HUDEP-2 (cell line): Measurements from ENCODE around the gene DLL4.
"Not testable (repeated sequence)": the region's sequence is repeated elsewhere in the genome, so short reads cannot be mapped to it uniquely, and the experiment has no call there.

ENCODE experiments used
- DNase-seq, 76 experiments: peaks; one replicate each; lab custom pipeline; 2025; ENCODE audit not compliant: unreplicated experiment in 76 of 76; lab: John Stamatoyannopoulos, UW

Gene DLL4

DNA sequence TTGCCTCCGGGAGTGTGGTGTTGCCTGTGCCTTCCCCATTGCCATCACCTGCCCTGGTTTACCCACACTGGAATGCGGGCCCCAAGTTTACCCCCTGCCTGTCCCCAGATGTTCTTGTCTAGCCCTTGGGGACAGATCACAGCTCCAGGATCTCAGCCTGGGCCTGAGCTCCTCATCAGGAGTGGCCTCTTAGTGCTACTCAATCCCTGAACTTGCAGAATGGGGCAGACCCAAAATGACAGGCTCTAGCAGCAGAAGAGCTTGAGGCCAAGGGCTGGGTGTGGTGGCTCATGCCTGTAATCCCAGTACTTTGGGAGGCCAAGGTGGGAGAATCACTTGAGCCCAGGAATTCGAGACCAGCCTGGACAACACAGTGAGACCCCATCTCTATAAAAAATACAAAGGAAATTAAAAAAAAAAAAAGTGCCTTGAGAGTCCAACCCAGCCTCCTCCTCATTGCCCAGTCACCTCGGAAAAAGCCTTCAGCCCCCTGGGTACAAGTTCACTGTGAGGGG, 28.0 kb downstream of the DLL4 start:
- DNase-seq, result no peak

DNA sequence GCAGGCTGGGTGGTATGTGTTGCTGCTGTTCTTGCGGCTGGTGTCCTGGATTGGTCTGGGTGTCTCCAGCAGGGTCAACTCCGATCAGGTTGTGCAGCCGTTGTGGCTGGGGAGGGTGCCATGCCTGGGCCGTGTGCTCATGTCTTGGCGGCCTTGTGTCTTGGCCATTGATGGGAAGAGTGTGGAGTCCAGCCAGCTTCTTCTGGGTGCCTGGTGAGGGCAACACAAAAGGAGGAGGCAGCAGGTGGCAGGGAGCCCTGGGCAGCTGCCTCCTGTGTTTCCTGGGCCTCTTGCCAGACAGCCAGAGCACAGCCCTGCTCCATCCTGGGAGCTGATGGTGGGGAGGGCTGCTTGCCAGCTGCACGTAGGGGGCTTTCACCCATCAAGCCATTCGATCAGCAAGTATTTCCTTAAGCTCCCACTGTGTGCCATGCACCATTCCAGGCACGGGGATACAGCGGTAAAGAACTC, 28.5 kb downstream of the DLL4 start:
- peak in 2 of 76 experiments; percentile 10 to 37 for DNase-seq

GRCh38 chr15:40958146-40958545, 29.0 kb downstream of the DLL4 start:
- no peak for DNase-seq

- DNase-seq, result no peak
These were observed 29.6 kb downstream of the DLL4 start for GRCh38 chr15:40958723-40959122.

DNA sequence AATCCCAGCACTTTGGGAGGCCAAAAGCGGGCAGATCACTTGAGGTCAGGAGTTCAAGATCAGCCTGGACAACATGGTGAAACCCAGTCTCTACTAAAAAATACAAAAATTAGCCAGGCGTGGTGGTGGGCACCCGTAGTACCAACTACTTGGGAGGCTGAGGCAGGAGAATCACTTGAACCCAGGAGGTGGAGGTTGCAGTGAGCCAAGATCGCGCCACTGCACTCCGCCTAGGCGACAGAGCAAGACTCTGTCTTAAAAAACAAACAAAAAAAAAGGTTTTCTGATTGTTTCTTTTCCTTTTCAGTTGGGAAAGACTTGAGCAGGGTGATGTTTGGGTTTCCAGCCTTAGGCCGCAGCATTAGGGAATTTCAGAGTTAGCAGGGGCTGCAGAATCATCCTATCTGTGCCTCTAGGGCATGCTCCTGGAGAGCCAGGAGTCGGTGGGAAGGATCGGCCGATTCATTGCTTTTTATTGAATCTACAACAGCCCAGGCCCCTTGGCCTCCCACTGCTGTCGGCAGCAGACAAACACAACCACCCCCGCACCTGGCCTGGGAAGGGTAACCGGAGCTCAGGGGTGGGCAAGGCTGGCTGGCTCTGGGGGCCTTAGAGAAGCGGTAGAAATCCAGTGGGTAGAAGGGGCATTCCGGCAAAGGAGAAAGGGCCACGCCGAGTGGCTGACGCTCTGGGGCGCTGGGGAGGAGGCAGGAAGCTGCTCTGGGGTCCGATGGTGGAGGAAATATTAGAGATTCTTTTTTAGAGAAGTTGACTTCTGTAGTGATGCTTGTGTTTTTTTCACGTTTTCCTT, 30.4 kb downstream of the DLL4 start:
- no peak for DNase-seq

DNA sequence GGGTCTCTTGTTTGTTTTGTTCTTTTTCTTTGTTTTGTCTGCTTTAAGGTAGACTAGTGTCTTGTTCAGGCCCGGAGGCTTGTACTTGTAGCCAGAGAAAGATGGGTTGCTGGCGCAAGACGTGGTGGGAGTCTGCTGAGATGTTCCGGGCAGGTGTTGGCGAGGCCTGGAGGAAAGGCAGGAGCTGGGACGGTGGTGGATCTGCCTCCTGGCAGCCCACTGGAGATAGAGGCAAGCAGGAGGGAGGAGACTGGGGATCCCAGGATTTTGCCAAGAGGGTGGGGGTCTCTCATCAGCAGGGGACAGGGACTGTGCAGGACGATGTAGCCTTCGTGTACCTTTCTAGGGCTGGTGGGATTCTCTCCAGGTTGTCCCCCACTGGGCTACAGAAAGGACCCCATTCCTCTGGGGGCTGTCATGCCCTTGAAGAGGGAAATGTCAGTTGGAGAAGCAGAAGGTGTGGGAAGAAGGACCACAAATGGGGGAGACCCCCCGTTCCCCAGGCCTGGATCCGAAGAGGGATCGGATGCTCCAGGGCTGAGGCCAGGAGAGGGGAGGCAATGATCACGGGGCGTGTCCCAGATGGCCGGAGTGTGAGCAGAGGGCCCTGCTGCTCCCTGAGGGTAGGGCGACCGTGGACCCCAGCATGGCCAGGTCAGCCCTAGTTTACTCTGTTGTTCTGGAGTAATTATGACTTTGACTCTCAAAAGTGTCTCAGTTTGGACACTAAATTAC, 31.2 kb downstream of the DLL4 start:
- no peak for DNase-seq

DNA sequence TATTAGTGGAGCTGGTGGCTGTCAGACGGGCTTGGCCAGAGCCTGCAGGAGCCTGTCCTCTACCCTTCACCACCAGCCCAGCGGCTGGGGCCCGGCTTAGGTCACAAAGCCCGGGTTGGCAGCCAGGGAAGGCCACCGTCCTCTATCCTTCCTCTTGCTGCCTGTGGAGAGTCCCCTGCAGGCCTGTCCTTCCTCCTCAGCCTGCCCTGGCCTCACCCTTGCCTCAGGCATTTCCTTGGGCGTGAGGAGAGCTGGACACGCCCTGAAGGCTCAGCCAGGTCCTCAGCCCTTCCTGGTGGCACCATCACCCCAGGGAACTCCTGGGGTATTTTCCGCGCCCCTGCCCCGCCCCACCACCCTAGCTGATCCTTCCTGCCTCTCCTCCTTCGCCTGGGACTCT, 31.8 kb downstream of the DLL4 start:
- peak in 2 of 76 experiments; percentile 10 to 17 for DNase-seq

GRCh38 chr15:40961740-40962139, 32.6 kb downstream of the DLL4 start:
- not testable (repeated sequence) for DNase-seq

GRCh38 chr15:40962317-40962716, 33.2 kb downstream of the DLL4 start:
- not testable (repeated sequence) for DNase-seq

DNA sequence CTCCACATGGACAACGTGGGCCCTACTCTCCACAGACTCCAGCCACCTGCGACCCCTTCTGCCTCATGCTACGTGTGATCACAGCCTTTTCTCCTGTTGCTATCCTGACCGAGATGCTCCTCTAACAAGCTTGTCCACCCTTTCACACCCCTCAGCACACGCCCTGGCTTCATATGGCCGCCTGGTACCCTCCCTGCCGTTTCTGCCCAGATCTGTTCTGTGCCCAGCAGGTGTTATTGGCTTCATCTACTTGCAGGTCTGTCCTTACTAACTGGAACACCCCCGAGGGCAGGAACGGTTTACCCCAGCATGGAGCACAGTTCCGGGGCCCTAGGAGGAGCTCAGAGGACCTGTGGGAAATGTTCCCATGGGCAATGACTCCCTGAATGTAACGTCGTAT, 34.1 kb downstream of the DLL4 start:
- no peak for DNase-seq

DNA sequence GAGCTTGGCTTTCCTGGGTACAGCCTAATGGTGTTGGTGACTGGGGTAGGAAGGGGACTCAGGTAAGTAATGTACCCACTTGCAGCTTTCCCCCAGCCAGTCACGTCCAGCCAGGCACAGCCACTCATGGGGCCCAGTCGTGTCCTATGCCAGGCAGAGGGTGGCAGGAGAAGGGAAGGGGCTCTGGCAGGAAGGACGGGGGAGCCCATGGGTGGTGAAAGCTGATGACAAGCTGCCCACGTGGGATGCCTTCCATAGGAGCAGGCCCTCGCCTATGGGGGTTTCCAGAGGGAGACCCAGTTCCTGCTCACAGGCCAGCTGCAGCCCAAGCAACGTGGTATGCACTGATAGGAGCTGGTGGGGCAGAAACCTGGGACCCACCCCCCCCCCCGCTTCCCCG, 34.9 kb downstream of the DLL4 start:
- DNase-seq, result no peak

GRCh38 chr15:40964634-40965033, 35.5 kb downstream of the DLL4 start:
- DNase-seq, result no peak

DNA sequence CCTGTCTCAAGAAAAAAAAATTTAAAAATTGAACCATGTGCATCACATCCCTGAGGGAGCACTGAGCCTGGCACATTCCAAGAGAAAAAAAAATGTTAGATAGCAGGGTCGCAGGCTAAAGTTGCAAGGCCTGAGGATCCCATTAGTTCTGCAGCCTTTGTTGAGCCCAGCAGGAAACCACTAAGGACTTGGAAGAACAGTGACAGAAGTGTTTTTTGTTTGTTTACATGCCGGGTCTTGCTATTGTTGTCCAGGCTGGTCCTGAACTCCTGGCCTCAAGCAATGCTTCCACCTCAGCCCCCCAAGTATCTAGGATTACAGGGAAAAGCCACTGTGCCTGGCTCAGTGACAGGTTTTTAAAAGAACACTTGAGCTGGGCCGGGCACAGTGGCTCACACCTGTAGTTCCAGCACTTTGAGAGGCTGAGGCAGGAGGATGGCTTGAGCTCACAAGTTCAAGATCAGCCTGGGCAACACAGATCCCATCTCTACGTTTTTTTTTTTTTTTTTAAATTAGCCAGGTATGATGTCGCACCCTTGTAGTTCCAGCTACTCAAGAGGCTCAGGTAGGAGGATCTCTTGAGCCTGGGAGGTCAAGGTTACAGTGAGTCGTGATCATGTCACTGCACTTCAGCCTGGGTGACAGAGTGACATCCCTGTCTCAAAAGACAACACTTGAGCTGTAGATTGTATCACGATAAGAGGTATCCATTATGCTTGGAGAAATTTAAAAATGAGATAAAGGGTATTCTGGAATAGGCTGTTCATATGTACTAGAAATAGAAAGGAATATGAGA, 39.3 kb downstream of the DLL4 start:
- DNase-seq, result no peak

- no peak for DNase-seq
These were observed 40.2 kb downstream of the DLL4 start for GRCh38 chr15:40969363-40969762.

- no peak for DNase-seq
These were observed 45.7 kb downstream of the DLL4 start for GRCh38 chr15:40974879-40975278.

DNA sequence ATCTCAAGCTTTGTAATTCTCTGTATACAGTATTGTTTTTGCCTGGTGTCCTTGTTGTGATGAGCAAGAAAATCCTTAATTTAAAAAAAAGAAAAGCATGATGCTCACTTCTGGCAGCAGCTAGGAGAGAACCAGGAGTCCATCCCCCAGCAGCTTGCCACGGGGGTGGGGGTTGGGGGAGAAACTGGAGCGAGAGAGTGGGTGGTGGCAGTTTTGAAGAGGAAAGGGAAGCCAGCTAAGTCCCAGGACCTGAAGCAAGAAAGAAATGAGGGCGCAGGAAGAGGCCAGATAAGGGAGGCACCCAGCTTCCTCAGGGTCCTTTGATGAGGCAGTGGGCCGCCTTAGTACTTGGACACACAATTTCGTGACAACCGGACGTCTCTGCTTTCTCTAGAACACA, 47.7 kb downstream of the DLL4 start:
- DNase-seq, result no peak

DNA sequence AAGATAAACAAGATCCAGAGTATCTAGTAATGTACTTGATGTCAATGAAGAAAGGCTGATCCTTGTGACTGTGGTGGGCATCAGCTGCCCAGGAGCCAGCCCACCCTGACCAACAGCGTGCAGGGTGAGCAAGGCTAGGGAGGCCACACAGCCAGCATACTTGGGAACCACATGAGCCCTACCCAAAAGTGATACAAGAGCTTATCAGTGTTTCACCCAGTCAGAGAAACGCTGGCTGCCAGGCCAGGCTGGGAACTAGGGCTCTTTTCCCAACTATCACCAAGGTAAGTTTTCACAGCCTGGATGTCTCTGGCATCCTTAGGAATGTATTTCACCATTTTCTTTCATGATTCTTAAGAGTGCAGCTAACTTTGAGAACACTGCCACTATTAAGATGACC, 49.0 kb downstream of the DLL4 start:
- no peak for DNase-seq

- no peak for DNase-seq
These were observed 49.4 kb downstream of the DLL4 start for GRCh38 chr15:40978562-40978961.

- DNase-seq, result no peak
These were observed 52.0 kb downstream of the DLL4 start for GRCh38 chr15:40981186-40981585.

DNA sequence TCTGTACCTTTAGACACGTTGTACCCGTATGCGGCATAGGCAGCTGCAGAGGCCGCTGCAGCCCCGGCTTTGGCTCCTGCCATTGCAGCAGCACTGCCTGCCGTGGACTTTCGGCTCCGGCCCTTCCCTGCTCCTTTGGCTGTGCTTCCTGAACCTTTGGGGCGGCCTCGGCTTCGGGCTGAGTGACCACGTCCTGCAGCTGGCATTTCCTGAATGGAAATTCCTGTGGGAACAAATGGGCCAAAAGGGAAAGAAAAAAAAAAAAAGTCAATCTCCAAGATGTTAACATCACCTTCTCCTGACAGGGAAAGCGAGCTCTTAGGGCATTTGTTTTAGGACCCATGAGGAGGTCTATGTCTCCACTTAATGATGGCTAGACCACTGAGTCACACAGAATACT, 53.7 kb downstream of the DLL4 start:
- no peak for DNase-seq

DNA sequence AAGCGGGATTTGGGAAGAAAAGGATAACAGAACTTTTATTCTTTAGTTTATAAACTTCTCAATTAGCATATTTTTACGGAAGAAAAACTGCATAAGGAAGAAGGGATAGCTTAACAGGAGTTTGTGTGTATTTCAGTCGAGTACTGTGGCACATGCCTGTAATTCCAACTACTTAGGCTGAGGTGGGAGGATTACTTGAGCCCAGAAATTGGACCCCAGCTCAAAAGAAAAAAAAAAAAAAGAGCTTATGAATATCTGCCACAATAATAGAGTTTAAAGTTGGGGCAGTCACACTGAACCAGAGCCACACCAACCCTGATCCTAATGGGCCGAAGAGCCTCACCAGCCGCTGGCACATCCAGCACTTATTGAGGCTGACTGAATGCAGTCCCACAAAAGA, 55.3 kb downstream of the DLL4 start:
- no peak for DNase-seq
